GDM1 (cell line): ENCODE results near the gene ZNF598.
"Not testable (repeated sequence)": the region's sequence is repeated elsewhere in the genome, so short reads cannot be mapped to it uniquely, and the experiment has no call there.

ENCODE experiments used
- DNase-seq: peaks from one replicate; lab custom pipeline; 2025; lab: John Stamatoyannopoulos, UW

ZNF598 gene

GRCh38 chr16:2040041-2040786 lies 30.6 kb upstream of the ZNF598 start:
- no peak for DNase-seq

- no peak for DNase-seq
Observed at GRCh38 chr16:2039274-2040031, 29.8 kb upstream of the ZNF598 start.

GRCh38 chr16:2038382-2039231 lies 29.0 kb upstream of the ZNF598 start:
- DNase-seq, result no peak

GRCh38 chr16:2037647-2038381 lies 28.2 kb upstream of the ZNF598 start:
- no peak for DNase-seq

- no peak for DNase-seq
Observed at GRCh38 chr16:2037115-2037514, 27.5 kb upstream of the ZNF598 start.

GRCh38 chr16:2036200-2036966 lies 26.8 kb upstream of the ZNF598 start:
- no peak for DNase-seq

- DNase-seq, result no peak
Observed at GRCh38 chr16:2035431-2036199, 26.0 kb upstream of the ZNF598 start.

GRCh38 chr16:2034696-2035430 lies 25.2 kb upstream of the ZNF598 start:
- DNase-seq, result no peak

- not testable (repeated sequence) for DNase-seq
Observed at GRCh38 chr16:2033909-2034695, 24.5 kb upstream of the ZNF598 start.

GRCh38 chr16:2033057-2033908 lies 23.7 kb upstream of the ZNF598 start:
- DNase-seq, result no peak

GRCh38 chr16:2032285-2033056 lies 22.9 kb upstream of the ZNF598 start:
- DNase-seq, result no peak

- no peak for DNase-seq
Observed at GRCh38 chr16:2031081-2031577, 21.5 kb upstream of the ZNF598 start.

- no peak for DNase-seq
Observed at GRCh38 chr16:2030036-2030435, 20.4 kb upstream of the ZNF598 start.

- DNase-seq, result no peak
Observed at GRCh38 chr16:2029350-2029749, 19.7 kb upstream of the ZNF598 start.

GRCh38 chr16:2028620-2029220 lies 19.1 kb upstream of the ZNF598 start:
- DNase-seq, result no peak

- no peak for DNase-seq
Observed at GRCh38 chr16:2028146-2028545, 18.5 kb upstream of the ZNF598 start.
